HG03066 (cell line): ENCODE measurements around the gene SRGAP2B.
"Not testable (repeated sequence)": the region's sequence is repeated elsewhere in the genome, so short reads cannot be mapped to it uniquely, and the experiment has no call there.

ENCODE experiments used
- ATAC-seq: cut with Tn5 transposase; IDR thresholded peaks from one replicate; pipeline ENCODE4 v1.9.1; 2021; ENCODE audit warnings: low read depth; ENCODE audit not compliant: unreplicated experiment

SRGAP2B gene

DNA sequence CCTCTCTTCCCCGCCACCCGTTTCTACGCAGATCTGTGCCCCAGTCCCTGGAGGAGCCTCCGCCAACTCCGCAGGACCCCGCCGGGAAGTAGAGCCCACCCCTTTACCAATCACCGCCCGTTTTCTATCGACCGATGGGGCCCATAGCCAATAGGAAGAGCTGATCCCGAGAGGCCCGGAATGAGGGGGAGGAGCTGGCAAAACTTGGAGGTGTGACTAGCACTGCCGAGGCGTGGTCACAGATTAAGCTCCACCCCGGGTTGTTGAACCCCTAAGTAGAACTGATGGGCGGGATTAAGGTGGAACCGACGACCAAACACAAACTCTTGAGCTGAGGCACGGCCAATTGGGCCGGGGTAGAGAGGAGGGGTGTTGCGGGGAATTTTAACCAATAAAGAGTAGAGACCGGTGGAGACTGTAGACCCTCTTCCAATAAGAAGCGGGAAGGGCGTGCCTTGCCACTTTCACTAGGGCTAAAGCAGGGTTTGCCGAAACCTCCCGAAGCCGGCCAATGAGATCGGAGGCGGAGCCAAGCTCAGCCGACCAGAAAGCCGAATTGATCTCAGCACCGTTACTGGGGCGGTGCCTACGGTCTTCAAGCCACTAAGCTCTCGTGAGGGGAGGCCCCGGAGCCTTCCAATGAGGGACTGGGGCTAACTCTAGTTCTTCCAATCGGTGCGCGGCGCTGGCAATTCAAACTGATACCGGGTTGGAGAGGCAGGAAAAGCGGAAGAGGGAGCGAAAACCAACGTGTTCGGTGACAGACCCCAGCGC lies at the start of gene SRGAP2B, which contains the start of gene FAM72D:
Gene SRGAP2B (minus strand): TSS at position 45 of the 774 bp plus-strand sequence. CDS start 2,427 bp downstream, outside the sequence.
Gene FAM72D (plus strand): TSS at position 691 of the 774 bp plus-strand sequence. CDS start 874 bp downstream, outside the sequence.
- ATAC-seq, result peak; percentile 68

DNA sequence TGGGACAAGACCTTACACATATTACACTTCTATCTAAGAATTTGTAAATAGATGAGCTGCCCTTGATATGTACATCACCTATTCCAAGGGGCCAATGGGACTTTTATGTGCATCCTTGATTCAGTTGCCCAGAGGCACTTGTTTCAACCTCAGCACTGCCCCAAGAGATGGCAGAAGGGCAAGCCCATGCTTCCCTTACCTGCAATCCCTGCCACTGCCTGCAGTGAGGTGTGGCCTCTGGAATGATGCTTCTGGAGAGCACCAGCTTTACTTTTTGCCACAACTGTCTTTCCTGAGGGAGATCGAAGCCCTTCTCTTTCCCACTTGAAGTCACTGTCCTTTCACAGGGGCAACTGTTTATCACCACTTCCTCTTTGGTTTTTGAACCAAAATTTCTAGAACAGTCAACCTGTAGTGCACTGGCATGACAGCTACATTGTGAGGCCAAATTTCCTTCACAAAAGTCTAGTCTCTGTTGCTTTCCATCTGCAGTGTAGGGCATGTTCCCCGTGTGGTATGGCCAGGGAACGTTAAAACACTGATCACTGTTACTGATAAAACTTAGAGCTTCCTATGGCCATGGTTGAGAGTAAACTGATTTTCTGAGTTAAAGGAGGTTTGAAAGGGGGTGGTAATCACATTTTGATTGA lies 49.3 kb upstream of the SRGAP2B start:
- not testable (repeated sequence) for ATAC-seq

DNA sequence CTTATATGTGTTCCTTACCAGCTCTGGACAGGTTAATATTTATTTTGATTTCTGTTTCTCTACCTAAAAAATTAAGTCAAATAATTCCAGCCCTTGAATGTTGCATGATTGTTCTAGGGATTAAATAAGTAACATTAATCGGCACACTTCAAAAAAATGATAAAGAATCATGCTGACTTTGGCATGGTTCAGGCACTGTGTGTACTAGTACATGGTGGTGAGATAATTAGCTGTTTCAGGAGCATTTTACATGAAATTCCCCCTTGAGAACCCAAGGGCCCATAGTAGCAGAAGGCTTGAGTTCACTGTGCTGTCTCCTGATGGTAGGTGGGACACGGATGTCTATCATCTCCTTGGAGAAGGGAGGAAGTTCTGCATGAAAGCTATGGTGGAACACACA lies 45.4 kb upstream of the SRGAP2B start:
- ATAC-seq, result not testable (repeated sequence)

DNA sequence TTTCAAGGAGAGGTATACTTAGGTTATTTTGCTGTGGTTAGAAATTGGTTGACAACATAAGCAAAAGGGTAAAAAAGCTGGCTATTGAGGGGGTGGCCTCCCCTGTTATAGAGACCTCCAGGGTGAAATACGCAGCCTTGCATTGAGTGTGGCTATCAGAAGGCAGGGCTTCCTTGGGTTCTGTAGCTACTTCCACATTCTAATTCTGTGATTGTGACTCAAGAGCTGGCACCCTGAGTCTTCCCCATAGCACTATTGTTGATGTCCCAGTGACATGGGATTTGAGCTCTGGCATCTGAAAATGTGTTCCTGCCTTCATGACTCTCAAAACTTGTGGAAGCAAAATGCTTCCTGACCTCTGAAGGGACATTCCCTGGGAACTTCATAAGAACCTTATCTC lies 39.3 kb upstream of the SRGAP2B start:
- not testable (repeated sequence) for ATAC-seq

DNA sequence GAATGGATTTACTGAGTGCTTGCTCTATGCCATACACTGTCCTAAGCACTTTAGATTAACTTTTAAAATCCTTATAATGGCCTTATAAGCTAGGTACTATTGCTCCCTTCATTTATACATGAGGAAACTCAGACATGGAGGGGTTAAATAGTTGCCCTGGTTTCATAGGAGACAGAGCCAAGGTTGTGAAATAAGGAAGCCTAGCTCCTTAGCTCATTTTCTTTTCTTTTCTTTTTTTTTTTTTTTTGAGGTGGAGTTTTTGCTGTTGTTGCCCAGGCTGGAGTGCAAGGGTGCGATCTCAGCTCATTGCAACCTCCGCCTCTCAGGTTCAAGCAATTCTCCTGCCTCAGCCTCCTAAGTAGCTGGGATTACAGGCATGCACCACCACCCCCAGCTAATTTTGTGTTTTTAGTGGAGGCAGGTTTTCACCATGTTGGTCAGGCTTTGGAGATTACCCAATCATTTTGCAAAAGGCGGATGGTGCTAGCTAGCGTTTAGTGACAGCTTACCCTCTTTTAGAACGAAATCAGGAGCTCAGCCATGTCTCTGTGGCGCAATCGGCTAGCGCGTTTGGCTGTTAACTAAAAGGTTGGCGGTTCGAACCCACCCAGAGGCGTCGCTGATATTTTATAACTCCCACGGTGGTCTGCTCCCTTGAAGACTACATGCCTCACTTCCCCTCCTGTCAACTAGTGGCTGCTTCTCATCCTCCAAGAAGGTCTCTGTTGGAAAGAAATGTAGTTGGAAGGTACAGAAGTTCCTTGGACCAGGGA lies 33.8 kb upstream of the SRGAP2B start:
- ATAC-seq, result not testable (repeated sequence)

DNA sequence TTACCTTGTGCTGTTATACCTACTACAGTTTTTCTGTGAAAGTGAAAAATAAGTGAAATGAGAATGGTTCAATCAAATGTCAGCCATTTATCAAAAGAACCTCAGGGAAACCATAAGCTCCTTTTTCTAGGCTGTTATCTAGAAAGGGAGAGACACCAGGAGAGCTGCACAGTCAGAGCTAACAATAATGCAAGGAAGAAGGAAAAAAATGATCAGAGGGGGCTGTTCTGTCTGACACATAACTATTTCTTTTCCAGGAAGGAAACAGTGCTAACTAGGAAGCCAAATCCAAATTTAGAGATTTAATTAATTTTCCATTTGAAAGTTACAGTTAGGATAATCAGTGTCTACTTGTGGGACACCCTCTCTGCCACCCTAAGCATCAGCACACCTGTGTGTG lies 32.0 kb upstream of the SRGAP2B start:
- not testable (repeated sequence) for ATAC-seq

DNA sequence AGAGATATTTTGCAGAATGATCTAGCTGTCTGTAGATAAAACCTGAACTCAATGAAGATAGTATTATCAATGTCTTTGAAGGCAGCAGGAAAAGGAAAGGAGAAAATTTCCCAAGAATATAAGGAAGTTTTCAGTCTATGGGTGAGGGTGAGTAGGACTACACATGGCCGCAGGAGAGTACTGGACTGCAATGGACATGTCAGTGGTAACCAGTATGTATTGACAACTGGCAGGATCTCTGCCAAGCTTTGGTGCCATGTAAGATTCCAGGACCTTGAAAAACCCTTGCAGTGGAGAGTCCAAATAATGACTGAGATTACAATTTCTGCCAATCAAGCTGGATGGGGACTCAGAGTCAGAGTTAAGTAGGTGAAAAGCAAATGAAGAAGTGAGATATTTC lies 30.0 kb upstream of the SRGAP2B start:
- ATAC-seq, result not testable (repeated sequence)

DNA sequence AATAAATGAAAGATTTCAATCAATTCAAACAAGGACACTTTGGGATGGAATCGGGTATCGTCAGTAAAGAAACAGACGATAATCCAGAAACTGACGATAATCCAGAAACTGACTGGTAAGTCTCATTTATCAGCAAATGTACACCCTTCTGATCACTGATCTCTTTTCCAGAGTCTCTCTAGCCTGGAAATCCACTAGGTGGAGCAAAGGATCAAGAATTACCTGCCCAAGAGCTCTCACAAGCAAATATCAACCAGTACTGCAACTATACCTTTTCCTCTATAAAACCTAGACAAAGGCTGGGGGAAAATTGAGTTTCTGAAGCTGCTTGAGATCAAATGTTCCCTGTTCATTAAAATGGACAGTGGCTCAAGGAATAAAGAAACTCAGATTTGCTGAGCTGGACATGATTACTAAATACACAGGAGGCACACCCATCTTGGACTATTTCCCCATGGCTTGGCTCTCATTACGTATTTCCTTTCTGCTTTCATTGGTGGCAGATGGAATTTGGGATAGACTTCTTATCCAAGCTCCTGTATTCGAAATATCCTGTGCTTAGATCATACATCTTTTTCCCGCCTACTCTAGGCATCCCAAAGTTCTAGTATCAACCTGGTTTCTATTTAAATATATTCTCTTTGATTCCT lies 29.0 kb upstream of the SRGAP2B start:
- ATAC-seq, result not testable (repeated sequence)

DNA sequence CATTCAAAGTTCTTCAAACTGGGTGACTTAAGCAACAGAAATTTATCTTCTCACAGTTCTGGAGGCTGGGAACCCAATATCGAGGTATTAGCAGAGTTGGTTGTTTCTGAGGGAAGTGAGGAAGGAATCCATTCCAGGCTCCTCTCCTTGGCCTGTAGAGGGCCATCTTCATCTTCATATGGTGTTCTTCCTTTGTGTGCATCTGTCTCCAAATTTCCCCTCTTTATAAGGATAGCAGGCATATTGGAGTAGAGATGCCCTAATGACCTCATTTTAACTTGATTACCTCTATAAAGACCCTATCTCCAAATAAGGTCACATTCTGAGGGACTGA lies 27.9 kb upstream of the SRGAP2B start:
- not testable (repeated sequence) for ATAC-seq

DNA sequence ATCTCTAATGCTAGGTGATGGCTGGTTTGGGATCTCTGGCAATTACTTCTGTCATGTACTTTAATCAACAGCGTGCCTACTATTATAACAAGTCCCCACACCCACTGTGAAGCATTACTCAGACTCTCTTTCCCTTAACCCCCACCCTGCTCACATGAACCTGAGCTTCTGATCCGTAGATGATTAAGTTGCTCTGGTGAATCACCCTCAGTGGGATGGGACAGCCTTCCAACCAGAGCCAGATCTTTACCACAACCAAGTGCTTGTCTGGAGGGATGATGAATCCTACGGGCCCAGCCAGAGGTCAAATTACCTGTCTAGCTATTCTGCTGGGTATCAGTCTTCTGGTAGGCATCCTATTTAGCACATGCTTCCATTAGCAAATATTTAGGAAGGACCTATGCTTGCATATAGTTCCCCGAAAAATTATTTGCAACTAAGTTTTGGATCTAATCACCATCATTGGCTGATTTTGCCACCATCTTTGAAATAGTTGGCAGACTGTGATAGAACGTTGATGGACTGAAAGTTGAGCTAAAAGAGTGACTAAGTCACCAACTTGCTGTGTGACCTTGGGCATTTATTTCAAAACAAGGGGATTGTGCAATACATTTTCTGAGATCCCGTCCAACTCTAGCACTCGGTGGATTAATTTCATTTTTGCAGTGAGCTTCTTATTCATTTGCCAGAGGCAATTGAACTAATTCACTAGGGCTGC lies 27.4 kb upstream of the SRGAP2B start:
- ATAC-seq, result not testable (repeated sequence)

DNA sequence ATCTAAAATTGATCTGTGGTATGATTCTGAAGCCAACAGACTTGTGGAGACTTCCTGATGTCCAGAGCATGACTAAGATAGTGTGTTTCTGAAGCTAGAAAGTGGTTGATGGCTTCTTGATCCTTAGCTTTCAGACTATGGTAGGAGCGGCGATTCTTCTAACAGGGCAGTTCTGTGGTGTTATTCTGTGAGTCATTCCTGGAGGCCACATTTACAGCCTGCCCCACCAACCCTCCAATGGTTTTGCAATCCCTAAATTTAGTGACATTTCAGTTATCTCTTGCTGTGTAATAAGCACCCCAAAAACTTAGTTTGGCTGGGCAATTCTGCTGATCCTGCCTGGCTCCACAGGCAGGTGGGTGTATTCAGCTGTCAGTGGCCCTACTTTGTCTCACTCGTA lies 24.7 kb upstream of the SRGAP2B start:
- ATAC-seq, result not testable (repeated sequence)

DNA sequence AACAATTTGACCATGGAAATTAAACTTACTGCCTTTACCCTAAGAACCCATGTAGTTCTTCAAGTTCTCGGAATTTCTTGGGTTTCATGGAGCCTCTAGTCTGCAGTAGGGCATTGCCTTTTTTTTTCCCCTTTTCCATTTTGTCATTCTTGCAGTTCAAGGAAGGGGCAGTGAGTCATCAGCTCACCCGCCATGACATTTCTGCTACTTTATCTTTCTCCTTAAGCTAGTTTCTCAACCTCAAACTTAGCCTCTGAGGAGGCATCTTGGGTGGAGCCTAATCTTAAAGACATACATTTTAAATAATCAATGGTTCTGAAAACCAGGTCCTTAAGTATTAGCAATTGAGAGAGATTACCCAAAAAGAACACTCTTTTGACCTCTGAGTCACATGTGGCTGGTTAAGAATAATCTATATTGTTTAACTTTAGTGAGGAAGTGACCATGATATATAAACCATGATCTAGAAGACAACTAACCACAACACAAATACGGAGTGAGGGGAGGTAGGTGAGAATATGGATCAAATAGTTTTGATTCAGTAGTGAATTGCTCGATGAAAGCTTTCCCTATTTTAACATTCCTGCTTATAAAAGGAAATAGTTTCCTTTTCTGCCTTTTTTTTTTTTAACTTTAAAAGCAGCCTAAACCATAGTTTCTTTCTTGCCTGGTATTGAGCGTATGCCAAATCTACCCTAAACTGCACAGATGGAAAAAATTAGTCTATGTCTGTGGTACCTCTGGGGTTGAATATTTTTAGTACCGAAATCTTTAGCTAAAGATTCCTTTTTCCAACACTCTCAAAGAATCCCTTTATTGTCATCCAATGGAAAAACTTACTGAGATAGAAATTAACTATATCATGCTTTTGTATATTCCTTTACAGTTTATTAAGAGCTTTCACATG lies 20.7 kb upstream of the SRGAP2B start:
- not testable (repeated sequence) for ATAC-seq

DNA sequence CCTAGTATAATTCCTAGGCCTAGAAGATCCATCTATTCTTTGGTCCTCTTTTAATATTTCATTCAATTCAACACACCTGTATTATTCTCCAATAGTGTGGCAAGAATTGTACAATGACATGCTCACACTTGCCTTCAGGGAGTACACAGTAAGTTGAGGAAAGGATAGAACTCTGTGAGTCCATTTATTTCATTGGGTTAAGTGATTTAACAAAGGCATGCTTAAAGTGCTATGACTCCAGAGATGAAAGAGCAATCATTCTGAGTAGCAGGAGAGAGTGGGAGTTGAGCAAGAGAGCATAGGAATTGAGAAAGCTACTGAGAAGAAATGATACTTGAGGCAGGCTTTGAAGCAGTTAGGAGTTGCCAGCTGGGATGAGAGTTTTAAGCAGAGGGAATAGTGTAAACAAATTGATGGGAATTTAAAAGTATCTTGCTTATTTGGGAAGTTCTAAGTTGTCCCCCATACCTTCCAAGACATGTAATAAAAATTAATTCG lies 19.5 kb upstream of the SRGAP2B start:
- ATAC-seq, result not testable (repeated sequence)

DNA sequence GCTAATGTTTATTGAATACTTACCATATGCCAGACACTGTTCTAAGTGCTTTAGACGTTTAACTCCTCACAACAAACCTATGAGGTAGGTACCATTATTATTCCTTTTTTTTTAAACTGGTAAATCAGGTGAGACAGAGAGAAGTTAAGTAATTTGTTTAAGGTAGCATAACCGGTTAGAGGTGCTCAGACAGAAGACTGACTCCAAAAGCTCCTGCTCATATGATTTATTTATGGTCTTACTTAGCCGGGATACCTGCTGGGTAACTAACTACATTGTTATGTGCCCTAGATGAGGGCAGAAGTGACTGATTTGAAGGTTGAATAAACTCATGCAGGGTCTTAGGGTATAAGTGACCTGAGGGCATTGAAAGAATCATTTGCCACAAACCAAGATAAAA lies 17.6 kb upstream of the SRGAP2B start:
- ATAC-seq, result not testable (repeated sequence)

DNA sequence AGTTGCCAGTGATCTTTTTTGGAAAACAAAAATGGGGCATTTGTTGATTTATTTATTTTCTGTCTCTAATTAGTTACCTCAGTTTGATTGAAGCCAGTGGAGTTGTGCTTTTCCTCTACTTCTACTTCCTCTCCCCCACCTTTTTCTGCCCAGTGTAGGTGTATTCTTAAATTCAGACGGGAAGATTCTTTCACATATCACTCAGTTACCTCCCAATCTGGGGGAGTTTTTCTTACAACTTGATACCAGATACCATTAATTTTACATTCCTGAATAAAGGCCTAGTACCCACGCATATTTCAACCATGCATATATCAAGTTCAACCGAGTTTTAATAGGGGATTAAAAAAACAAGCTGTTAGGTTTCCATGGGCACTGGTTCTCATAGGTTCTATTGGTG lies 16.5 kb upstream of the SRGAP2B start:
- ATAC-seq, result not testable (repeated sequence)

DNA sequence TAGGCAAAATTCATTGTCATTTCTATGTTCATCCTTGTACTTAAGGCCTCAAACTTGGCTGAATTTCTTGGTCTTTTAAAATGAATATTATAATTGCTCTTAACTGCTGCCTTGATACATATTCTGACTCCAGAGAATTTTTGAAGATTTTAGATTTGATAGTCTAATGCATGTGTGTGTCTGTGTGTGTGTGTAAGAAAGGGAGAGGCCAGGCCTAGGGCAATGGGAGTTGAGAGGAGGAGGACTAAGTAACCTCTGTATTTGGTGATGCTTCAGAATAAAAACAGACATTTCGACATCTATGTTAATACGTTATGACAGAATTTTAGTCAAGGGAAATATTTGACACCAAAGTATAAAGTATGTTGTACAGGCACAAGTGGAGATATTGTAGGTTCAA lies 8.2 kb upstream of the SRGAP2B start:
- ATAC-seq, result not testable (repeated sequence)

DNA sequence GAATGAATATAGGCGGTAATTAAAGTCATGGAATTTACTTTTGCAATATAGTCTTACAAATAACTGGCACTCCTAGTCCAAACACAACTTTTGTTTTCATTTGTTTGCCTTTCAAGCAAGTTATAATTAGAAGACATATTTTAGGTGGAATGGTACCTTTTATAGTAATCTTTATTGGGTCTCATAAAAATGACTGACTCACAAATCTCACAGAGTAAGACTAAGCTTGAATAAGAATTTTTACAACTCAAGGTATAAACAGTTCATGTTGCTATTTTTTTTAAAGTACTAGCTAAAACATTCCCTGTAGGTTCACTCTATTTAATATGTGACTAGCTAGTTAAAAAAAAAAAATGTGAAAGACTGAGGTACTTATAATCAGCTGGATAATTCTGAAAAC lies 6.6 kb upstream of the SRGAP2B start:
- ATAC-seq, result not testable (repeated sequence)

DNA sequence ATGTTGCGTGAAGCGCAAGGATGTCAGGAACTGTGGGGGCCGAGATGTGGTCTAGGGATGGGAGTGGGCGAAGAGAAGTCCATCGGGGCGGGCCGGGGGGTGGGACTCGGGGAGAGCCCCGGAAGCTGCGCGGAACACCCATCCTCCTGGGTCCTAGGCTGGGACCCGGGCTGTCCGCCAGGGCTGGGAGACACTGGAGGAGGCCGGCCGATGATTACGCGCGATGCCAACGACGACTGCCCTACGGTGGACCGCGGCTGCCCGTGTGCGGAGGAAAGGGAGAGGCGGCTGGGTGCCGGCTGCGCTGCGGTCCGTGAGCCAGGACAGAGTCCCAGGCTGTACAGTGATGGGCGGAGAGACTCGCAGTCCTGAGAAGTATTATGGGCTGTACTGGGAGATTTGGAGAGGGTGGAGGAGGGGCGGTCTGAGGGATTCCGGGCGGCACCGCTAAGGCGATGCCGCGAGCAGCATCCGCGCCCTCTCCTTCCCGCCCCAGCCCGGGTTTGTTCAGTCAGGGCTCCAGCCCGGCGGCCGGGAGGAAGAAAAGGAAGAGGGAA lies 395 bp downstream of the SRGAP2B start:
- peak; percentile 7 for ATAC-seq
